NCI-H748 (cell line): Measurements from ENCODE around the gene CREB5.
A peak's percentile ranks its signal among the peaks of the same experiment; 100 is the strongest.

Experiments used
- DNase-seq: peaks from one replicate; lab custom pipeline; 2025; ENCODE audit not compliant: unreplicated experiment; lab: John Stamatoyannopoulos, UW

The CREB5 gene

GRCh38 chr7:28505867-28506266 lies 93.5 kb downstream of the CREB5 start:
- no peak for DNase-seq

- no peak for DNase-seq
Measured at GRCh38 chr7:28507525-28508282, 95.4 kb downstream of the CREB5 start.

- DNase-seq: no peak
Measured at GRCh38 chr7:28509251-28510025, 97.1 kb downstream of the CREB5 start.

GRCh38 chr7:28510026-28510369 lies 97.7 kb downstream of the CREB5 start:
- peak; percentile 14 for DNase-seq

GRCh38 chr7:28512668-28513440 lies 100.5 kb downstream of the CREB5 start:
- no peak for DNase-seq

GRCh38 chr7:28516390-28517172 lies 104.3 kb downstream of the CREB5 start:
- peak; percentile 45 for DNase-seq

- no peak for DNase-seq
Measured at GRCh38 chr7:28517206-28517605, 104.9 kb downstream of the CREB5 start.

GRCh38 chr7:28517606-28518005 lies 105.3 kb downstream of the CREB5 start:
- no peak for DNase-seq

GRCh38 chr7:28520074-28521015 lies 108.0 kb downstream of the CREB5 start:
- no peak for DNase-seq

GRCh38 chr7:28524978-28525377 lies 112.7 kb downstream of the CREB5 start:
- no peak for DNase-seq

- DNase-seq: no peak
Measured at GRCh38 chr7:28528899-28529298, 116.6 kb downstream of the CREB5 start.

- DNase-seq: no peak
Measured at GRCh38 chr7:28529755-28530154, 117.4 kb downstream of the CREB5 start.

GRCh38 chr7:28530175-28530802 lies 118.0 kb downstream of the CREB5 start:
- DNase-seq: no peak

- no peak for DNase-seq
Measured at GRCh38 chr7:28530803-28531175, 118.5 kb downstream of the CREB5 start.

GRCh38 chr7:28531291-28531690 lies 119.0 kb downstream of the CREB5 start:
- no peak for DNase-seq

GRCh38 chr7:28532181-28532580 lies 119.9 kb downstream of the CREB5 start:
- no peak for DNase-seq

GRCh38 chr7:28533267-28533666 lies 120.9 kb downstream of the CREB5 start:
- DNase-seq: no peak

- no peak for DNase-seq
Measured at GRCh38 chr7:28533731-28534531, 121.6 kb downstream of the CREB5 start.

GRCh38 chr7:28536259-28536658 lies 123.9 kb downstream of the CREB5 start:
- DNase-seq: no peak
